NCI-H1105 treated with DMSO at 0.1 percent for 48 hours (cell line): Measurements from ENCODE around the gene MYD88.

Source experiments
- DNase-seq: peaks from one replicate; lab custom pipeline; 2025; lab: John Stamatoyannopoulos, UW

Gene MYD88

GRCh38 chr3:38112378-38112761, 26.1 kb upstream of the MYD88 start:
- DNase-seq: no peak

DNA sequence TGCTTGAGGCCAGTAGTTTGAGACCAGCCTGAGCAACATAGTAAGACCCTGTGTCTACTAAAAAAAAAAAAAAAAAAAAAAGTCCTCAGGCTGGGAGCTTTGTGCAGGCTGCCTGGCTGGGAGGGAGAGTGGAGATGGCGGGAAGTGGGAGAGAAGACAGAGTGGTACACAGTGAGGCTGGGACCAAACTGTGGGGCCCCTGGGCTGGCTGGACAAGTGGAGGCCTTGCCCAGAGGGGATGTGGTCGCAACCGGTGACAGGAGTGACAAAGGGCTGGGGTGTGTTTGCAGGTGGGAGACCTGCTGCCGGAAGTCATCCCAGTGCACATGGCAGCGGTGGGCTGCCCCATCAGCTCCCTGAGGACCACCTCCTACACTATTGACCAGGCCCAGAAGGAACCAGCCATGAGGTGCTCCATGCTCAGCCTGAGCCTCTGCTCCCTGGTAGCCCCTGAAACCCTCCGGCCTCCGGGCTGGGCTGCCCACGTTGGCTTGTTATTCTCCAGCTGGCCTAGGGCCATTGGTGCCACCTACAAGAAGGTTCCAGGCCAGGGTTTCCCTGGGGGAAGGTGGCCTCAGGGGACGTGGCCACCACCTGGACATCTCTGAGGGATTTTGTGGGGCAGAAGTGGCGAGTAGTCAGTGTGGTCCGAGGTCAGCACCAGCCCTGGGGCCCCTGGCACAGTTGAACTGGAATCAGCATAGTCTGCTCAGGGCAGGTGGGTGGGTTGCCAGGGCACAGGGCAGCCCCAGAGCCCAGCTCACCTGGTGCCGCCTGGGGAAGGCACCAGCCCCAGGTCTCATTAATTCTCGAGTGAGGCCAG, 24.2 kb upstream of the MYD88 start:
- no peak for DNase-seq

GRCh38 chr3:38114875-38115644, 23.4 kb upstream of the MYD88 start:
- DNase-seq: no peak

DNA sequence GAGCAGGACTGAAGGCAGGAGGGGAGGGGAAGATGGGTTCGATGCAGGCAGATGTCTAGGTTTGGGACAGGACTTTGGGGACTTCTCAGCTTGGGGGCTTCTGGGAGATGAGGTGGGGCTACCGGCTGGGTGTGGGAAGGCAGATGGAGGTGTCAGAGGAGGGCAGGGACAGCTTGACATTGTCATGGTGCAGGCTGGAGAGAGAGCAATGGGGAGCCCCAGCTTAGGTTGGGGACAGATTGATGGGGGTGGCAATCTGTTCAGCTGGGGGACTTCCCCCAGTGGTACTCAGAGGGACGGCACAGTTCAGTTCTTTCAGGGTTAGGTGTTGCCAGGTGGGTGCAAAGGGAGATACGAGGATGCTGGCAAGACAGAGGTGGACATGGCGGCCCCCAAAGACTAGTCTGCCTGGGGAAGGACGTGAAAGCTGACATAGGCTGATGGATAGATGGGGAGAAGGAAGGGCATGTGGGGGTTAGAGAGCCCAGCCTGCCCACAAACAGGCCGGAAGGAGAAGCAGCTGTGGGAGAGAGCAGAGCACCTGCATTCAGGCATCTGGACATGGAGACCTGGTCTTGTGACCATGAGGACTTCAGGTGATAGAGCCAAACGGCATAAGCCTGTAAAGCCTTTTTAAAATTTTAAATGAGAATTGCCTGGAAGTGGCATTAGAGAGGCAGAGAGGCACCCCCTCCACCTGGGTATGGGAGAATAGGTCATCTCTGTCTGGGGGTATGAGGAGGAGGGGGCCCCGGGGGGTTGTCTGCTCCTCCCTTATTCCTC, 22.6 kb upstream of the MYD88 start:
- no peak for DNase-seq

- DNase-seq: no peak
These were observed 21.8 kb upstream of the MYD88 start for GRCh38 chr3:38116471-38117162.

- DNase-seq: no peak
These were observed 21.2 kb upstream of the MYD88 start for GRCh38 chr3:38117163-38117716.

DNA sequence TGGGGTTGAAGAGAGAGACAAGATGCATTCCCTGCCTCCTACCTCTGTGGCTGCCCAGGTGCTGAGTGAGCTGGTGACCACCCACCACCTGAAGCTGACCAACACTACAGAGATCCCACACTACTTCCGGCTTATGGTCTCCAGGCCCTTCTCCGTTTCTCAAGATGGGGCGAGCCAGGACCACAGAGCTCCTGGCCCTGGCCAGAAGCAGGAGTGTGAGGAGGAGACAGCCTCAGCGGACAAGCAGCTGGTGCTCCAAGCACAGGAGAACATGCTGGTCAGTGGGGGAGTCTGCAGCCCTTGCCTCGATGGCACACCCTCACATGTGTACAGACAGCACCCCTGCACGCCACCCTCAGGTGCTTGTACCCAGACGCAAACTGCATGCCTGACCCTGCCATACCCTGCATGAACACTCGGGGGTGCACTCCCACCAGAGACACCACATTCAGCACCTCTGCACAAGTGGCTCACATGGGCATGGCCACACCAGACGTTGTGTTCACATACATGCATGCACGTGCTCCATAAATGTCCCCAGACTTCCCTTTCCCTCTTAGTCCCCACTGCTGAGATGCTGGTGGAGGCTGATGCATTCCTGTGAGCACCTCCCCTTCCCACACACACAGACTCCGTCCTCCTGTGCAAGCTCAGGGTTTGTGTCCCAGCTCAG, 20.6 kb upstream of the MYD88 start:
- DNase-seq: peak; percentile 23

DNA sequence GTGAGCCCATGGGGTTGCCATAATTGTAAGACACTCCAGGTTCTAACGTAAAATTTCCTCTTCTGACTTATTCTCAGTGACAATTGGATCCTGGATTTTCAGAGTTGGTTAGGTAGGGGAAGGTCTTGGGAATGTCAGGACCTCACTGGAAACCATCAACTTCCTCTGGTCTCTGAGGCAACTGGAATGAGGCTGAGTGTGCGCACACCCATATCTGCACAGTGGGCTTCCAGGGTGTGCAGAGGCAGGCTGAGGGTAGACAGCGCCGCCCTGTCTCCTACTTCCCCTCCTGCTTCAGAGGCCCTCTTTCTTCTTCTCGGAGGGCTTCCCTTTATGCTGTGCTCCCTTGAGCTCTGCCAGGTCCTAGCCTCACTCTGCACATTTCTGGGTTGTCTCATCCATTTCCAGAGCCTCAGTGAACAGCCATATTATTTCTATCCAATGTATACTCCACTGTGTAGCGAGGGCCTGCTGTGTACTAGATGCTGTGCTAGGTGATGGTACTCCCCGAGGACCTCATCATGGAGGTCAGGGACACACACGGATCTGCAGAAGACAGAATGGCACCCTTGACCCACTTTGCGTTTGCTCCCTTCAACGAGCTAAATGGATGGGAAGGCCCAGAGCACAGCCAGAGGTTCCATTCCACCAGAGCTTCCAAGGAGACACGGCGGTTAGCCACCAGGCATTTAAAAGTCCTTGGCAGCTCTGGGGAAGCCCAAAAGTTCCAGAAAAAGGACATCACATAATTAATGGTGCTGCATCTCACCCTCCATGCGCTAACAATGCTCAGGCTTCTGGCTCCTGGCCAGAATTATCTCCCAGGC, 19.8 kb upstream of the MYD88 start:
- no peak for DNase-seq

- no peak for DNase-seq
These were observed 19.3 kb upstream of the MYD88 start for GRCh38 chr3:38119248-38119544.

DNA sequence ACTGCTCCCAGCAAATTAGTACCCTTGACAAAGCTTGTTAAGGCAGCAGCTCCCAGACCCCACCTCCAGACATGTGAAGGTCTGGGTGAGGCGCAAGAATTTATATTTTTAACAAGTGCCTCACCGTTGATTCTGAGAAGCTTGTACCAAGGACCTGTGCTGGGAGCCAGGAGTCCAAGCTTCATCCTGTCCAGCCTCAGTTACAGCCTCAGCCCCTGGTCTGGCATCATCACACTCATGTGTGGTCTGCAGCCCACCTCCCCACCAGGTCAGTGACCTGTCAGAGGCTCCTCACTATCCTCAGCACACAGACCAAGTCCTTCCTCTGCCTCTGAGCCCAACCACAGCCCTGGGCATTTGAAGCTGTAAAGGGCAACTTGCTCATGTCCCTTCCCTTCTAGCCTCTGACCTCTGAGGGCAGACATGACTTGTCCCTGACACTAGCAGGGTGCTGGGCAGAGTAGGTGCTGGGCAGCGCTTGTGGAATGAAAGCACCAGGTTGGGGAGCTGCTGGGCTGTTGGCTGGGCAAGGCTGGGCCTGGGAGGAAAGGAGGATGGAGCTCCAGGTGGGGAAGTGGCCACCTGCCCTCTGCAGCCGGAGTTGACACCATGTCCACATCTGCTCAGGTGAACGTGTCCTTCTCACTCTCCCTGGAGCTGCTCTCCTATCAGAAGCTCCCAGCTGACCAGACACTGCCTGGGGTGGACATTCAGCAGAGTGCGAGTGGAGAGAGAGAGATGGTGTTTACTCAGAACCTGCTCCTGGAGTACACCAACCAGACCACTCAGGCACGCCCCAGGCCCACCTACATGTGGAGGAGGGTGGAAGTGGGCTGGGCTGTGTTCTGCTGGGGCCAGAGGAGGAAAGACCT, 18.4 kb upstream of the MYD88 start:
- DNase-seq: no peak

DNA sequence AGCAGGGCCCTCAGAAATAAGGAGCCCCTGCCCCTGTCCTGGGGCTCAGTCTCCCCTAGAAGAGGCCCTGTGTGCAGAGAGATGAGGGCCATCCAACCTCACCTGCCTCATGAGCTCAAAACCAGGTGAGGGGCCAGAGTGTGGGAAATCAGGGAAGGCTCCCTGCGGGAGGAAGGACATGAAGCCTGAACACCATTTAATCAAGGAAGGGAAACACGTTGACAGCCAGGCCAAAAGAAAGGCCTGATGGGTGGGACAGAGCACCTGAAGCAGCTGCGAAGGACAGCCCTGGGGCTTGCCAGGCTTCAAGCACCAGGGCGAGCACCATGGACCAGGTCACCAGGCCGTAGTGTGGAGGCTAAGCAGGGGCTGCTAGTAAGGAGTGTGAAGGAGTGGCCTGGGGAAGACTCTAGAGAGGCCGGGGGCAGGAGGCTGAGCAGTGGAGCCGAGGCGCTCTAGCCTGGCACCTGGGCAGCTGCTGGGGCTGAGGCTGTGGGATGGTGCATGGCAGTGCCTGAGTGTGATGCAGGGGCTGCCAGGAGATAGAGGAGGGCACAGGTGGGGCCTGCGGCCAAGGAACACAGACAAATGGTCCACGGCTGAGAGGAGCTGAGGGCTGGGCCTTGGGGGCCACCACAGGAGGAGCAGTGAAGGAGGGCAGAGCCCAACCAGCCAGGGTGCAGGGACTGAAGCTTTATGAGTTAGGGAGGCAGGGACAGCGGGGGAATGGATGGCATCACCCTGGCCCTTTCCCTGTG, 17.6 kb upstream of the MYD88 start:
- DNase-seq: no peak

- no peak for DNase-seq
These were observed 17.0 kb upstream of the MYD88 start for GRCh38 chr3:38121451-38121831.

DNA sequence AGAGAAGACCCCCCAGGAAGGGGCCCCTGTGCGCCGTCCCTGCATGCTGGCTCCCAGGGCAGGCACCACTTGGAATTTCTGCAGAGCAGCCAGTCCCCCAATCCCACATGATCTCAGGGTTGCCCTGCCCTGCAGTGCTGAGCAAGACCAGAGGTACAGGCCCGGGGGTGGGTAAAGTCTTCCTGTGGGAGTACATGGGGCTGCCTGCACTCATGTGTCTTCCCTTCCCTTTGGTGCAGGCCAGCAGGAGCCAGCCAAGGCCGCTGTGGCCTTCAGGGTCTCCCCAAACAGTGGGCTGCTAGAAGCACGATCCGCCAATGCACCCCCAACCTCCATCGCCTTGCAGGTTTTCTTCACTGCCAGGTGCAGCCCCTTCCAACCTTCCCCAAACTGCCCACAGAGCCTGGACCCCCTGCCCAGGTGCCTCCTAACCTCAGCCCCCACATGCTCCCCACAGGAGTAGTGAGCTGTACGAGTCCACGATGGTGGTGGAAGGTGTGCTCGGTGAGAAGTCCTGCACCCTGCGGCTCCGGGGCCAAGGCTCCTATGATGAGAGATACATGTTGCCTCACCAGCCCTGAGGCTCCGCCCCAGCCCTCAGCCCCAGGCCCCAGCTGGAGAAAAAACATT, 16.5 kb upstream of the MYD88 start:
- no peak for DNase-seq

- no peak for DNase-seq
These were observed 15.7 kb upstream of the MYD88 start for GRCh38 chr3:38122712-38123290.

DNA sequence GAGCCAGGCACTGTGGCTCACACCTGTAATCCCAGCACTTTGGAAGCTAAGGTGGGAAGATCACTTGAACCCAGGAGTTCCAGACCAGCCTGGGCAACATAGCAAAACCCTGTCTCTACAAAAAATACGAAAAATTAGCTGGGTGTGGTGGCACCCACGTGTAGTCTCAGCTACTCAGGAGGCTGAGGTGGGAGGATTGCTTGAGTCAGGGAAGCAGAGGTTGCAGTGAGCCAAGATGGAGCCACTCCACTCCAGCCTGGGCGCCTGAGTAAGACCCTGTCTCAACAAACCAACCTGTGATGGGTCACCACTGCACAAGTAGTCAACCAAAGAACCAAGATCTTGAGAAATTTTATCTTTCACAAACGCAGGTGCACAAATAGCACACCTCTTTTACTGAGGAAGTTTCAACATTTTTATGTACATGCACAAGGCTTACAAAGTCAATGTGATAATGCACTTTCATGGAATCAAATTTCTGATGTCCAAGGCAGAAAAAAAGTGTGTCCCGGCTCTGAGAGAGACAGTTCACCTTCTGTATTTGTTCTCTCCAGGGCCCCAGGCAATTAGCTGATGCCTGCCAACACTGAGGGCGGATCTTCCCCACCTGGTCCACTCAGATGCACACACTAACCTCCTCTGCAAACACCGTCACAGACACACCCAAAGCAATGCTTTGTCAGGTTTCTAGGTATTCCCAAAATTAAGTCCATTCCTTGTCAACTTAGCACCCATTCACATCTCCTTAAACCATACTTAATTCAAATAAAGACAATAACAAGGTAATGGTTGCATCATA, 13.9 kb upstream of the MYD88 start:
- no peak for DNase-seq

- DNase-seq: no peak
These were observed 12.9 kb upstream of the MYD88 start for GRCh38 chr3:38125305-38126120.
